Tibial artery (tissue), 4 donors: ENCODE data around the gene THBS3.

Experiments
- DNase-seq, 2 donors: peaks; one replicate each; pipeline ENCODE4 v3.0.0-alpha.2; 2019
- H3K27ac ChIP-seq, 2 donors: fragments of 200-600 bp; sonication (generic) in 1 of 2; 1 replicate in 1 of 2; 2 replicates in 1 of 2; pipeline ENCODE4 v1.5.1; 2018 to 2019; ENCODE audit warnings: mild to moderate bottlenecking in 1 of 2
- H3K27me3 ChIP-seq, 2 donors: fragments of 200-600 bp; sonication (generic) in 1 of 2; one replicate each; pipeline versions ENCODE4 v1.5.1 to v1.6.0; 2016 to 2019
- H3K36me3 ChIP-seq, 3 donors: fragments of 200-600 bp; sonication (generic) in 2 of 3; one replicate each; pipeline ENCODE4 v1.5.1; 2016 to 2019; ENCODE audit warnings: mild to moderate bottlenecking in 2 of 3
- H3K4me1 ChIP-seq, 4 donors: fragments of 200-600 bp; sonication (generic) in 2 of 4; 1 replicate in 3 of 4; 2 replicates in 1 of 4; pipeline ENCODE4 v1.5.1; 2016 to 2019
- H3K4me3 ChIP-seq, 2 donors: fragments of 200-600 bp; sonication (generic) in 1 of 2; 1 replicate in 1 of 2; 2 replicates in 1 of 2; pipeline ENCODE4 v1.5.1; 2018 to 2019; ENCODE audit warnings: mild to moderate bottlenecking in 2 of 2
- H3K9me3 ChIP-seq, 3 donors: fragments of 200-600 bp; sonication (generic) in 1 of 3; one replicate each; pipeline ENCODE4 v1.5.1; 2016 to 2019
- intact Hi-C: fragments of 100-400 bp; cut with DNase I; formaldehyde crosslinking; loops from one replicate; pipeline ENCODE4 v1.15.0; 2023; ENCODE audit warnings: low total_unique reads
- TF ChIP-seq, protein P1 (sequence below), 2 experiments: fragments of 200-600 bp in 1 of 2; fragments of 450-650 bp in 1 of 2; IDR thresholded peaks; one replicate each; pipeline ENCODE4 v1.5.1; 2017 to 2019; ENCODE audit warnings: antibody characterized with exemption in 2 of 2, mild to moderate bottlenecking in 1 of 2, moderate library complexity in 1 of 2

The THBS3 gene

GRCh38 chr1:155207806-155208540 is at the start of gene THBS3:
Gene THBS3, minus strand, starts transcription at chr1:155207897. Its CDS starts 21 bp downstream, at chr1:155207876.
- peaks cover 0 to 12% (median 4%) of the 10 kb centered on the region in 3 donors for H3K36me3 ChIP-seq
- H3K4me3 ChIP-seq, result peak within 1 kb of the TSS; percentile 64 to 72
- H3K27ac ChIP-seq, result peak within 1 kb of the TSS; percentile 98 to 99
- intact Hi-C loops, result loop anchor here (5.0 kb wide), 1 partner anchor 34 kb away; a partner anchor contains a TSS
- H3K27me3 ChIP-seq, result no peaks in the 10 kb centered on the region
- TF ChIP-seq, protein P1, sequence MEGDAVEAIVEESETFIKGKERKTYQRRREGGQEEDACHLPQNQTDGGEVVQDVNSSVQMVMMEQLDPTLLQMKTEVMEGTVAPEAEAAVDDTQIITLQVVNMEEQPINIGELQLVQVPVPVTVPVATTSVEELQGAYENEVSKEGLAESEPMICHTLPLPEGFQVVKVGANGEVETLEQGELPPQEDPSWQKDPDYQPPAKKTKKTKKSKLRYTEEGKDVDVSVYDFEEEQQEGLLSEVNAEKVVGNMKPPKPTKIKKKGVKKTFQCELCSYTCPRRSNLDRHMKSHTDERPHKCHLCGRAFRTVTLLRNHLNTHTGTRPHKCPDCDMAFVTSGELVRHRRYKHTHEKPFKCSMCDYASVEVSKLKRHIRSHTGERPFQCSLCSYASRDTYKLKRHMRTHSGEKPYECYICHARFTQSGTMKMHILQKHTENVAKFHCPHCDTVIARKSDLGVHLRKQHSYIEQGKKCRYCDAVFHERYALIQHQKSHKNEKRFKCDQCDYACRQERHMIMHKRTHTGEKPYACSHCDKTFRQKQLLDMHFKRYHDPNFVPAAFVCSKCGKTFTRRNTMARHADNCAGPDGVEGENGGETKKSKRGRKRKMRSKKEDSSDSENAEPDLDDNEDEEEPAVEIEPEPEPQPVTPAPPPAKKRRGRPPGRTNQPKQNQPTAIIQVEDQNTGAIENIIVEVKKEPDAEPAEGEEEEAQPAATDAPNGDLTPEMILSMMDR (IDR thresholded peaks at IDR 0.05), result no peak
- DNase-seq, result peak; percentile 69 to 86
- H3K4me1 ChIP-seq, result peaks cover 0 to 52% (median 36%) of the 10 kb centered on the region in 4 donors
- H3K9me3 ChIP-seq, result no peaks in the 10 kb centered on the region

DNA sequence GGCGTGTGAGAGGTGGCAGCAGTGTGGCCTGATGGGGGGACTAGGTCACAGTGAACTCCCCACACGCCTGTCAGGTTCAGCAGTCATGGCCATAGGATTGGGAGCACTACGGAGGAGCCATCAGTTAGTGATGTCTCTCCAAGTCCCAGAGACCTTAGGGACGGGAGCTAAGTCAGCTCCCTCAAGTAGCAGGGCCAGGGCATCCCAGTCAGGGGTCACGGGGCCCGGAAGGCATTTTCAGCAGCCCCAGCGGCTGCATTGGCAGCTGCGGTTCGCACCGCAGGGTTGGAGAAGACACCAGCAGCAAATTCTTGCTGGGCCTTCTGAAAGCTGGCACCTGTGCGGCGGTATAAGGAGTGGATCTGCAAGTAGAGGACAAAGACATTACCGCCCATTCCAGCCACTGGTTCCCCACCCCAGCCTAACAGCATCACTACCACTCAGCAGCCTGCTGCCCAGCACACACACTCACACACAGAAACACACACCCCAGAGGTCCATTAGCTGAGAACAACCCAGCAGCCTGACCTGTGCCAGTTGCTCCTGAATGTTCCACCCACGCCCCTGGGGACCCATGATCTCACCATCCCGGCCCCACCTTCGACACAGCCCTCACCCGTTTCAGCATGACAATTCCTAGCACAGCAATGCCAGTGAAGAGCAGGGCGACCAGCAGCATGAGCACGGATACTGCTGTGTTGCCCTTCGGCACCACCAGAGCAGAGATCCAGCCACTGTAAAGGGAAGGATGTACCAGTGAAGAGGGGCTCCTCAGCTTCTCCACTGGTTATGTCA is 48.6 kb upstream of the THBS3 start:
- Histone ChIP-seq H3K4me3 (peak overlapping the region; percentile 74 to 79), H3K36me3 (peaks cover 0 to 45% (median 10%) of the 10 kb centered on the region in 3 donors), H3K4me1 (peaks cover 0 to 47% (median 37%) of the 10 kb centered on the region in 4 donors), H3K27me3 (no peaks in the 10 kb centered on the region), H3K9me3 (no peaks in the 10 kb centered on the region), H3K27ac (peak overlapping the region; percentile 96 to 97)
- DNase-seq, result no peak
- intact Hi-C loops, result no loop called here
- TF ChIP-seq, protein P1 (IDR thresholded peaks at IDR 0.05), result no peak

GRCh38 chr1:155255243-155256007 is 47.7 kb upstream of the THBS3 start, which contains the start of gene ENTREP3:
Gene ENTREP3, minus strand, starts transcription at chr1:155255483. Its CDS starts 606 bp downstream, at chr1:155254877.
- peak within 1 kb of the TSS; percentile 74 to 79 for H3K4me3 ChIP-seq
- TF ChIP-seq, protein P1 (IDR thresholded peaks at IDR 0.05), result peak; percentile 21 to 25
- H3K9me3 ChIP-seq, result no peaks in the 10 kb centered on the region
- intact Hi-C loops, result no loop called here
- peaks cover 0 to 47% (median 34%) of the 10 kb centered on the region in 4 donors for H3K4me1 ChIP-seq
- peak; percentile 88 to 94 for DNase-seq
- H3K27me3 ChIP-seq, result no peaks in the 10 kb centered on the region
- H3K27ac ChIP-seq, result peak within 1 kb of the TSS; percentile 96 to 97
- peaks cover 0 to 42% (median 10%) of the 10 kb centered on the region in 3 donors for H3K36me3 ChIP-seq

GRCh38 chr1:155254714-155255242 is 47.1 kb upstream of the THBS3 start:
- TF ChIP-seq, protein P1 (IDR thresholded peaks at IDR 0.05), result peak in 1 of 2 experiments; percentile 12
- Histone ChIP-seq H3K9me3 (no peaks in the 10 kb centered on the region), H3K4me3 (peak overlapping the region; percentile 74 to 79), H3K27ac (peak overlapping the region; percentile 96 to 97), H3K27me3 (no peaks in the 10 kb centered on the region), H3K4me1 (peaks cover 0 to 47% (median 35%) of the 10 kb centered on the region in 4 donors), H3K36me3 (peaks cover 0 to 36% (median 5%) of the 10 kb centered on the region in 3 donors)
- intact Hi-C loops, result loop anchor here (5.0 kb wide), 1 partner anchor 68 kb away; the partner anchor contains the start of gene RUSC1
- DNase-seq, result peak in 1 of 2 donors; percentile 29
